ENCODE measurements around the gene TOMM20. TPM values are rescaled to one million over a fixed set of nuclear protein-coding genes. Genes with fewer than 3 reads are reported as not detected.
"Not testable (repeated sequence)": the region's sequence is repeated elsewhere in the genome, so short reads cannot be mapped to it uniquely, and the experiment has no call there.

TOMM20 gene
- total and polyA plus RNA-seq, 4 experiments from 2014 or later, result 64.4 to 108 (median 86.4) TPM

DNA sequence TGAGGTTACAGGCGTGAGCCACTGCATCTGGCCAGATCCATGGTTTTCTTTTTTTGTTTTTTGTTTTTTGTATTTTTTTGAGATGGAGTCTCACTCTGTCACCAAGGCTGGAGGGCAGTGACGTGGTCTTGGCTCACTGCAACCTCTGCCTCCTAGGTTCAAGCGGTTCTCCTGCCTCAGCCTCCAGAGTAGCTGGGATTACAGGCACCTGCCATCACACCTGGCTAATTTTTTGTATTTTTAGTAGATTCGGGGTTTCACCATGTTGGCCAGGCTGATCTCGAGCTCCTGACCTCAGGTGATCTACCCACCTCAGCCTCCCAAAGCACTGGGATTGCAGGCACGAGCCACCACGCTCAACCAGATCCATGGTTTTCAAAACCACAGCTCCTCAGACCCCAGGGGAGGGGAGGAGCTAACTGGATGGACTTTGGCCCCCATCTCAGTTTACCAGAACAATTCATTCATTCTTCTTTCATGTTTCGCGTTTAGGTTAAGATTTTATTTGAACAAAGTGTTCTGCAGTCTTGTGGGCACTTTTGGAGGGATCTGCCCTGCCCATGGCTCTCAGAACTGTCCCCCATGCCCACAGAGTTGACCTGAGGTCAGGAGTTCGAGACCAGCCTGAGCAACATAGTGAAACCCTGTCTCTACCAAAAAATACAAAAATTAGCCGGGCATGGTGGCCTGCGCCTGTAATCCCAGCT, 43.1 kb downstream of the TOMM20 start:
- H3K36me3 Mint-ChIP-seq; H3K27me3 Mint-ChIP-seq; H3K27ac ChIP-seq (ENCODE audit: low read depth, low read length); H3K4me3 Mint-ChIP-seq; intact Hi-C loops (cut with micrococcal nuclease); H3K4me3 ChIP-seq (ENCODE audit: low read length in 2 of 2); H3K36me3 ChIP-seq (ENCODE audit: insufficient read depth, low read length); H3K27me3 ChIP-seq (ENCODE audit: insufficient read depth, low read length); H3K27ac Mint-ChIP-seq; H3K9me3 ChIP-seq (ENCODE audit: control insufficient read depth in 1 of 2, low read length in 2 of 2); POLR2A ChIA-PET (ENCODE audit: partially characterized antibody); H3K9me3 Mint-ChIP-seq; DNase-seq: not testable (repeated sequence)
- H3K4me1 ChIP-seq (ENCODE audit: insufficient read depth, low read length), result peaks cover 12% of the 10 kb centered on the region
- H3K4me1 Mint-ChIP-seq, result peaks cover 14 to 17% (median 14%) of the 10 kb centered on the region in 4 donors
- CTCF ChIA-PET (ENCODE audit: partially characterized antibody), result interaction anchor here (0.7 to 5.2 kb wide), 12 partner anchors 10 to 721 kb away, joined by 3 to 141 read pairs (median 4); no protein-coding TSS in a partner anchor

DNA sequence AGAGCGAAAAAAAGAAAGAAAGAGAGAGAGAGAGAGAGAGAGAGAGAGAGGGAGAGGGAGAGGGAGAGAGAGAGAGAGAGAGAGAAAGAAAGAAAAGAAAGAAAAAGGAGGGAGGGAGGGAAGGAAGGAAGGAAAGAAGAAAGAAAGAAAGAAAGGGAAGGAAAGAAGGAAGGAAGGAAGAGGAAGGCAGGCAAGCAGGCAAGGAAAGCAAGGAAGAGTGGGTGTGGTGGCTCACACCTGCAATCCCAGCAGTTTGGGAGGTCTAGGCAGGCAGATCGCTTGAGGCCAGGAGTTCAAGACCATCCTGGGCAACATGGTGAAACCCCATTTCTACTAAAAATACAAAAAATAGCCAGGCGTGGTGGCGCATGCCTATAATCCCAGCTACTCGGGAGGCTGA, 47.8 kb downstream of the TOMM20 start:
- not testable (repeated sequence) for H3K36me3 ChIP-seq (ENCODE audit: insufficient read depth, low read length); H3K4me3 Mint-ChIP-seq; H3K27ac ChIP-seq (ENCODE audit: low read depth, low read length); H3K9me3 Mint-ChIP-seq; H3K36me3 Mint-ChIP-seq; H3K4me3 ChIP-seq (ENCODE audit: low read length in 2 of 2); DNase-seq; H3K27me3 Mint-ChIP-seq; H3K9me3 ChIP-seq (ENCODE audit: control insufficient read depth in 1 of 2, low read length in 2 of 2); H3K27me3 ChIP-seq (ENCODE audit: insufficient read depth, low read length)
- Mint-ChIP-seq H3K4me1 (peaks cover 19 to 23% (median 21%) of the 10 kb centered on the region in 4 donors), H3K27ac (peak overlapping the region in 1 of 7 donors; percentile 6)
- intact Hi-C loops (cut with micrococcal nuclease), result loop anchor here (5.0 kb wide), 2 partner anchors 68 to 308 kb away; no protein-coding TSS in a partner anchor
- H3K4me1 ChIP-seq (ENCODE audit: insufficient read depth, low read length), result peaks cover 17% of the 10 kb centered on the region
- CTCF ChIA-PET (ENCODE audit: partially characterized antibody), result interaction anchor here (0.8 to 5.2 kb wide), 3 partner anchors 359 to 481 kb away, joined by 3 to 141 read pairs (median 8); no protein-coding TSS in a partner anchor
- POLR2A ChIA-PET (ENCODE audit: partially characterized antibody), result interaction anchor here (1.0 kb wide), 1 partner anchor 480 kb away, joined by 5 read pairs; no protein-coding TSS in a partner anchor

DNA sequence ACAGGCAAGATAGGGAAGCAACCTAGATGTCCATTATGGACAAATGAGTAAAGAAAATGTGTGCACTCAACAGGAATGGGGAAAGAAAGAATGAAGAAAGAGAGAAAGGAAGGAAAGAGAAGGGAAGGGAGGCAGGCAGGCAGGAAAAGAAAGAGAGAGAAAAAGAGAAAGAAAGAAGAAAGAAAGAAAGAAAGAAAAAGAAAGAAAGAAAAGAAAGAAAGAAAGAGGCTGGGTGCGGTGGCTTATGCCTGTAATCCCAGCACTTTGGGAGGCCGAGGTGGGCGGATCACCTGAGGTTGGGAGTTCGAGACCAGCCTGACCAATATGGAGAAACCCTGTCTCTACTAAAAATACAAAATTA, 48.4 kb downstream of the TOMM20 start:
- not testable (repeated sequence) for H3K27me3 ChIP-seq (ENCODE audit: insufficient read depth, low read length); H3K36me3 ChIP-seq (ENCODE audit: insufficient read depth, low read length); DNase-seq; H3K4me3 Mint-ChIP-seq; H3K27ac ChIP-seq (ENCODE audit: low read depth, low read length); H3K4me3 ChIP-seq (ENCODE audit: low read length in 2 of 2); H3K9me3 Mint-ChIP-seq; H3K36me3 Mint-ChIP-seq; H3K27me3 Mint-ChIP-seq; H3K9me3 ChIP-seq (ENCODE audit: control insufficient read depth in 1 of 2, low read length in 2 of 2)
- CTCF ChIA-PET (ENCODE audit: partially characterized antibody), result interaction anchor here (0.8 to 1.5 kb wide), 3 partner anchors 358 to 582 kb away, joined by 3 to 4 read pairs (median 3); no protein-coding TSS in a partner anchor
- intact Hi-C loops (cut with micrococcal nuclease), result loop anchor here (5.0 kb wide), 2 partner anchors 68 to 308 kb away; no protein-coding TSS in a partner anchor
- H3K4me1 ChIP-seq (ENCODE audit: insufficient read depth, low read length), result peaks cover 22% of the 10 kb centered on the region
- Mint-ChIP-seq H3K4me1 (peaks cover 24 to 28% (median 25%) of the 10 kb centered on the region in 4 donors), H3K27ac (peak overlapping the region in 3 of 7 donors; percentile 8 to 77 (median 16))
- POLR2A ChIA-PET (ENCODE audit: partially characterized antibody), result interaction anchor here (1.8 kb wide), 1 partner anchor 235 kb away, joined by 4 read pairs; no protein-coding TSS in a partner anchor

DNA sequence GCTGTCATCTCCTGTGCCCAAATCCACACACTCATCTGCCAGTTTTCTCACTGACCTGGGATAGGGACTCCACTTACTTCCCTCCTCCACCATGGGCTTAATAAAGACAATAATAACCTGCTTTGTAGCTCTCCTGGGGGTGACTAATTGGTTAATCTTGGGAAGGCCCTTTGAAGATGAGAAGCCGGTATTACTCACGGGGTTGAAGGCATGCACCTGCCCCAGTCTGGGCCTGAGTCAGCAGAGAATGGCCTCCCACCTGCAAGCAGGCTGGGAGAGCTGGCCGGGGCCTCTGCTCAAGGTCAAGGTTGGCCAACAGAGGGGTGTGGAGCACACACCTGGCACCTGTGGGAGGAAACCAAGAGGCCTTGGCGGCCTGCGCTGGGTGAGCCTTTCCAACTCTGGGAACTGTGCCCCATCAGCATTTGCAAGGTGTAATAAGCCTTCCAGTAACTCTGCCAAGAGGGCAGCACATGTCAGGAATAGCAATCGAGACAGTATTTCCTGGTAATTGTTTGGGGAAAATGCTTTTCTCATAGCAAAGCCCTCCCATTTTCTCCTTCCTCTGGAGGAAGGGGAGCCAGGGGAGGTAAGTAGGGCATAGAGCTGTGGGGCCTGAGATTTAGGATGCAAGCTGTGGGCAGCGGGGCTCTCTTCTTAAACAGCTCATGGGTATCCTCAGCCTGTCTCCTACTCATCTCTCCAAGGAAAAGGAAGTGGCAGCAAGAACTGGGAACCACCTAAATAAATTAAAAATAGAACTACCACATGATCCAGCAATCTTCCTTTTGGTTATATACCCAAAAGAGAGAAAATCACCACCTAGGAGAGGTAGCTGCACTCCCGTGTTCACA, 49.0 kb downstream of the TOMM20 start:
- no peaks in the 10 kb centered on the region for H3K36me3 Mint-ChIP-seq
- POLR2A ChIA-PET (ENCODE audit: partially characterized antibody), result interaction anchor here (1.8 kb wide), 1 partner anchor 235 kb away, joined by 4 read pairs; no protein-coding TSS in a partner anchor
- H3K4me3 ChIP-seq (ENCODE audit: low read length in 2 of 2), result no peak overlapping the region
- H3K27me3 Mint-ChIP-seq, result no peaks in the 10 kb centered on the region
- peaks cover 28% of the 10 kb centered on the region for H3K4me1 ChIP-seq (ENCODE audit: insufficient read depth, low read length)
- H3K27me3 ChIP-seq (ENCODE audit: insufficient read depth, low read length), result no peaks in the 10 kb centered on the region
- CTCF ChIA-PET (ENCODE audit: partially characterized antibody), result interaction anchor here (0.9 to 1.5 kb wide), 2 partner anchors 468 to 582 kb away, joined by 3 to 4 read pairs; no protein-coding TSS in a partner anchor
- no peak for DNase-seq
- peaks cover 30 to 35% (median 32%) of the 10 kb centered on the region in 4 donors for H3K4me1 Mint-ChIP-seq
- no peak overlapping the region for H3K27ac ChIP-seq (ENCODE audit: low read depth, low read length)
- H3K27ac Mint-ChIP-seq, result peak overlapping the region in 3 of 7 donors; percentile 8 to 22 (median 16)
- H3K4me3 Mint-ChIP-seq, result no peak overlapping the region
- H3K36me3 ChIP-seq (ENCODE audit: insufficient read depth, low read length), result no peaks in the 10 kb centered on the region
- H3K9me3 Mint-ChIP-seq, result no peaks in the 10 kb centered on the region
- no peaks in the 10 kb centered on the region for H3K9me3 ChIP-seq (ENCODE audit: control insufficient read depth in 1 of 2, low read length in 2 of 2)
- intact Hi-C loops (cut with micrococcal nuclease), result loop anchor here (5.0 to 10.0 kb wide), 4 partner anchors 67 to 307 kb away; no protein-coding TSS in a partner anchor

DNA sequence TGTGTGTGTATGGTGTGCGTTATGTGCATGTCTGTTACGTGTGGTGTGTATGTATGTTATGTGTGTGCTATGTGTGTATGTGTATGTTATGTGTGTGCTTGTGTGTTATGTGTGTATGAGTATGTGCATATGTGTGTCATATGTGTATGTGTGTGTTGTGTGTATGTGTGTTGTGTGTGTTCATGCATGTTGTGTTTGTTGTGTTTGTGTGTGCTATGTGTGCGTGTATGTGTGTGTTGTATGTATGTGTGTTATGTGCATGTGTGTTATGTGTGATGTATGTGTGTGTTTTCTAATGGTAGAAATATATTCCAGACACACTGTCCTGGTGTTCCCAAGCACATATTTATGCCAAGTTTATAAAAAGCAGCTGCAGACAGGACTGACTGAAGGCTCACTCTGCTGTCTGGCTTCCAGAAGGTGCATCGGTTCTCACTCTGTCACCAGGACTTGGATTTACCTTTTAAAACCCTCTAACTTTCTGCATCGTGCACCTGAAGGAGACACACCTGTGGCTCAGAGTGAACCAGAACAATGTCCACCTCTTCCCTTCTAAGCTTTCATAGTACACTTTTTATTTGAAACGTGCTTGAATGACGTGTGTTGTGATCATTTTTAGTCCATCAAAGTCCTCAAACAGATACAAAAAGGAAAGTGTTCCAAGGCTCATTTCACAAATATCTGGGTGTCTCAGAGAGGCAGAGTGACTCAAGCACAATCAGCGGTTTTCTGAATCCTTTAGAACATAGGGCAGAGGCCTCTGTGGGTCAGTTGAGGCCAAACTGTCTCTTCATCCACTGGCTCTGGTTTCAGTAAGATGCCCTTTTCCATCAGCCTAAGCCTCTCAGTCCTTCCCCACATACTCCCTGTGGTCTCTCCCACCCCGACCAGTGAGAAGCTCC, 49.9 kb downstream of the TOMM20 start:
- no peak overlapping the region for H3K4me3 ChIP-seq (ENCODE audit: low read length in 2 of 2)
- POLR2A ChIA-PET (ENCODE audit: partially characterized antibody), result interaction anchor here (1.8 kb wide), 1 partner anchor 234 kb away, joined by 4 read pairs; no protein-coding TSS in a partner anchor
- Mint-ChIP-seq H3K27ac (no peak overlapping the region), H3K27me3 (no peaks in the 10 kb centered on the region), H3K36me3 (no peaks in the 10 kb centered on the region), H3K4me1 (peaks cover 31 to 36% (median 34%) of the 10 kb centered on the region in 4 donors), H3K9me3 (no peaks in the 10 kb centered on the region), H3K4me3 (no peak overlapping the region)
- no peaks in the 10 kb centered on the region for H3K9me3 ChIP-seq (ENCODE audit: control insufficient read depth in 1 of 2, low read length in 2 of 2)
- H3K27me3 ChIP-seq (ENCODE audit: insufficient read depth, low read length), result no peaks in the 10 kb centered on the region
- peaks cover 34% of the 10 kb centered on the region for H3K4me1 ChIP-seq (ENCODE audit: insufficient read depth, low read length)
- DNase-seq, result no peak
- H3K36me3 ChIP-seq (ENCODE audit: insufficient read depth, low read length), result no peaks in the 10 kb centered on the region
- CTCF ChIA-PET (ENCODE audit: partially characterized antibody), result interaction anchor here (1.5 kb wide), 1 partner anchor 467 kb away, joined by 4 read pairs; no protein-coding TSS in a partner anchor
- no peak overlapping the region for H3K27ac ChIP-seq (ENCODE audit: low read depth, low read length)
- intact Hi-C loops (cut with micrococcal nuclease), result loop anchor here (5.0 to 10.0 kb wide), 2 partner anchors 116 to 234 kb away; no protein-coding TSS in a partner anchor

All from CD4-positive, alpha-beta memory T cell (primary cell).